Glomerular endothelial cell (primary cell): ENCODE measurements around the gene ZNF581. TPM values are rescaled to one million over a fixed set of nuclear protein-coding genes. Genes with fewer than 3 reads are reported as not detected.

ENCODE experiments used
- DNase-seq: peaks from one replicate; pipeline ENCODE4 v3.0.0-alpha.2; 2011; ENCODE audit warnings: low read depth, low spot score; ENCODE audit errors: extremely low read depth
- total RNA-seq: library from RNA; depleted of rRNA; stranded (reverse); fragments of >200 nt; gene quantifications from 2 replicates; pipeline ENCODE4 v1.2.3, GENCODE V29; 2015

ZNF581 gene
- total RNA-seq, 1 donor from 2014 or later: 22.8 TPM

GRCh38 chr19:55661826-55662225, 18.4 kb downstream of the ZNF581 start:
- DNase-seq: no peak

- DNase-seq: no peak
Observed at GRCh38 chr19:55663846-55664536, 20.5 kb downstream of the ZNF581 start.

- DNase-seq: no peak
Observed at GRCh38 chr19:55666343-55667005, 23.0 kb downstream of the ZNF581 start.

- DNase-seq: no peak
Observed at GRCh38 chr19:55667006-55667381, 23.5 kb downstream of the ZNF581 start.

- DNase-seq: no peak
Observed at GRCh38 chr19:55667511-55667910, 24.1 kb downstream of the ZNF581 start.

GRCh38 chr19:55667958-55668357, 24.5 kb downstream of the ZNF581 start:
- DNase-seq: no peak

GRCh38 chr19:55668603-55669348, 25.3 kb downstream of the ZNF581 start:
- no peak for DNase-seq

GRCh38 chr19:55669418-55670279, 26.2 kb downstream of the ZNF581 start:
- DNase-seq: no peak

GRCh38 chr19:55670280-55671053, 27.0 kb downstream of the ZNF581 start:
- DNase-seq: no peak

- DNase-seq: no peak
Observed at GRCh38 chr19:55671054-55671378, 27.6 kb downstream of the ZNF581 start.

- DNase-seq: no peak
Observed at GRCh38 chr19:55672418-55672817, 29.0 kb downstream of the ZNF581 start.

- DNase-seq: no peak
Observed at GRCh38 chr19:55673465-55673864, 30.0 kb downstream of the ZNF581 start.

GRCh38 chr19:55673889-55674288, 30.4 kb downstream of the ZNF581 start:
- DNase-seq: no peak

GRCh38 chr19:55674459-55674840, 31.0 kb downstream of the ZNF581 start:
- no peak for DNase-seq

- DNase-seq: peak; percentile 54
Observed at GRCh38 chr19:55674841-55675660, 31.6 kb downstream of the ZNF581 start, which contains the start of gene EPN1. TSS of gene EPN1 (plus strand) at chr19:55675226. CDS start at chr19:55678628, 3,402 bp downstream.

GRCh38 chr19:55675661-55676354, 32.4 kb downstream of the ZNF581 start:
- DNase-seq: no peak

- no peak for DNase-seq
Observed at GRCh38 chr19:55676383-55676782, 32.9 kb downstream of the ZNF581 start.

GRCh38 chr19:55676889-55677505, 33.5 kb downstream of the ZNF581 start:
- DNase-seq: no peak
